Measurements from ENCODE around the gene CDPF1. TPM values are rescaled to one million over a fixed set of nuclear protein-coding genes. Genes with fewer than 3 reads are reported as not detected.

Gene CDPF1
- total RNA-seq, 1 donor from 2014 or later = 10.0 TPM

DNA sequence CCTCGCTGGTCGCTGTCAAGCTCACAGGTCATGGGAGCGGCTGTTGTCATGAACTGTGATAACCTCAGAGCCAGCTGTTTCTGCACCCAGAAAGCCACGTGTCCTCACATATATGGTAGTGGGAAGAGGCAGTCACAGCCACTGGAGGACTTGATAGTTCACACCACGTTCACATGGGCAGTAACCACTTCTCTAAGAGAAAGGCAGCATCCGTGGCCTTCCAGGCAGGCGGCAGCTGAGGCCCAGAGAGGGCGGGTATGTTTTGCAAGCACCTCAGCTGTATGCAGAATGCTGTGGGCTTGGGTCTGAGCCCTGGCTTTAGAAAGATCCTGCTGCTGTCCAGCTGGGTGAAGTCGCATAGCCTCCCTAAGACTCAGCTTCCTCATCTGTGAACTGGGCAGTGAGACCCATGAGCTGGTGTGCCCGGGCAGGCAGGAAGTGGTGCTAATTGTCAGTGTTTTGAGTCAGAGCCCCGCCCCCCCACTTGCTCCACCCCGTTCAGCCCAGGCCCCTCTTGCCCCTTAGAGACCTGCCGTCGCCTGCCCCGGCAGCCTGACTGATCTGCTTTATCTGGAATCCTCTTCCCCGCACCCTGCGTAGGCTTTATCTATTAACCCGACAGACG, 31.0 kb upstream of the CDPF1 start:
- H3K4me1 Mint-ChIP-seq (ENCODE audit: low read depth) = no peaks in the 10 kb centered on the region
- DNase-seq (ENCODE audit: low spot score, unreplicated experiment) = no peak
- no peaks in the 10 kb centered on the region for H3K9me3 Mint-ChIP-seq (ENCODE audit: low read depth)
- H3K27me3 Mint-ChIP-seq = no peaks in the 10 kb centered on the region
- H3K27ac Mint-ChIP-seq = no peak overlapping the region
- no peak for TF ChIP-seq CTCF (IDR thresholded peaks at IDR 0.05; ENCODE audit: unreplicated experiment)
- peaks cover 22% of the 10 kb centered on the region for H3K36me3 Mint-ChIP-seq (ENCODE audit: insufficient read depth)
- no peak overlapping the region for H3K4me3 Mint-ChIP-seq (ENCODE audit: low read depth)

- H3K4me1 Mint-ChIP-seq (ENCODE audit: low read depth) = no peaks in the 10 kb centered on the region
- H3K9me3 Mint-ChIP-seq (ENCODE audit: low read depth) = no peaks in the 10 kb centered on the region
- no peak for TF ChIP-seq CTCF (IDR thresholded peaks at IDR 0.05; ENCODE audit: unreplicated experiment)
- H3K27me3 Mint-ChIP-seq = no peaks in the 10 kb centered on the region
- no peak overlapping the region for H3K27ac Mint-ChIP-seq
- peaks cover 25% of the 10 kb centered on the region for H3K36me3 Mint-ChIP-seq (ENCODE audit: insufficient read depth)
- H3K4me3 Mint-ChIP-seq (ENCODE audit: low read depth) = no peak overlapping the region
- DNase-seq (ENCODE audit: low spot score, unreplicated experiment) = no peak
Measured at GRCh38 chr22:46280063-46280817, 30.1 kb upstream of the CDPF1 start.

DNA sequence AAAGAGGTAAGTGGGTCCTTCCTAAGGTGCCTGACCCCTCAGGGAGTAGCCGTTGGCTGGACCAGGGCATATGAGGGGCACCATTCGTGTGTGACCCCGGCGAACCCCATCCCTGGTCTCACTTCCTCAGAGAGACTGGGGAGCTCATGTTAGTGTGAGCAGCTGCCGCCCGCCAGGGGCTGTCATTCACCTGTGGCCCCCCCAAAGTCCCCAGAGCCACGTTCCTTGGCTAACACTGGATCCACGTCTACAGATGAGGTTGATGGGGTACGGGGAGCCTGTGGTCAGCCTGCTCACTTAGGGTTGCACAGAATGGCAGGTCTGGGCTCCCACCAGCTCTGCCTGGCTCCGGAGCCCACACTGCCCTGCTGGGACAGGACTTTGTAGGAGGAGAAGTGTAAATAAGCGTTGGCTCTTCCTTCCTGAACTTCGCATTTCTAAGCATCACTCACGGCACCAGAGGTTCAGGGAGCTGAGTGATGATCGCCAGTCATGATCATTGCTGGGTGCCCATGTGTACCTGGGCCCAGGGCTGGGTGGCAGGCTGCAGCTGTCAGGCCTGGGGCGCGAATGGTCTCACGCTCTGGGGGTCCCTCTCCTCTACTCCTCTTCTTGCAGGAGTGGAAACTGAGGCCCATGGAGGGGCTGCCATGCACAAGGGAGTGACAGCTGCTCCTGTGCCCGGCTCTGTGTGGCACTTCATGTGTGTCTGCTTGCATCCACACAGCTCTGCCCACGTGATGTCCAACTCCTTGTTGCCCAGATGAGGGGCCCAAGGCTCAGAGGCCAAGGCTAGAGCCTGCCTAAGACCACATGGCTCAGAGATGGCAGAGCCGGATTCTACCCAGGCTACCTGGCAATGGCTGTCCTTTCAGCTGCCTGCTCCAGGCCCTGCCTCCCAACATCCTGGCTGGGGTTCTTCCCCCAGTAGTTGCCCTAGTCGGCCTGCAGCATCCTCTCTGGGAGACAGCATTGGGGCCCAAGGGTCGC, 28.9 kb upstream of the CDPF1 start:
- Mint-ChIP-seq H3K27me3 (no peaks in the 10 kb centered on the region), H3K4me1 (ENCODE audit: low read depth) (no peaks in the 10 kb centered on the region), H3K9me3 (ENCODE audit: low read depth) (no peaks in the 10 kb centered on the region), H3K27ac (no peak overlapping the region), H3K36me3 (ENCODE audit: insufficient read depth) (peaks cover 20% of the 10 kb centered on the region), H3K4me3 (ENCODE audit: low read depth) (no peak overlapping the region)
- TF ChIP-seq CTCF (IDR thresholded peaks at IDR 0.05; ENCODE audit: unreplicated experiment) = no peak
- DNase-seq (ENCODE audit: low spot score, unreplicated experiment) = no peak

GRCh38 chr22:46276563-46276962, 26.5 kb upstream of the CDPF1 start:
- H3K27me3 Mint-ChIP-seq = no peaks in the 10 kb centered on the region
- H3K4me3 Mint-ChIP-seq (ENCODE audit: low read depth) = no peak overlapping the region
- peaks cover 20% of the 10 kb centered on the region for H3K36me3 Mint-ChIP-seq (ENCODE audit: insufficient read depth)
- H3K27ac Mint-ChIP-seq = no peak overlapping the region
- no peak for TF ChIP-seq CTCF (IDR thresholded peaks at IDR 0.05; ENCODE audit: unreplicated experiment)
- no peaks in the 10 kb centered on the region for H3K9me3 Mint-ChIP-seq (ENCODE audit: low read depth)
- H3K4me1 Mint-ChIP-seq (ENCODE audit: low read depth) = no peaks in the 10 kb centered on the region
- DNase-seq (ENCODE audit: low spot score, unreplicated experiment) = no peak

Measured in progenitor cell of endocrine pancreas (in vitro differentiated cells).